GM19328 (cell line): Measurements from ENCODE around the gene TMEM175.

Experiments used
- ATAC-seq: cut with Tn5 transposase; IDR thresholded peaks from one replicate; pipeline ENCODE4 v1.9.1; 2021; ENCODE audit warnings: mild to moderate bottlenecking, moderate library complexity; ENCODE audit not compliant: unreplicated experiment

TMEM175 gene, protein sequence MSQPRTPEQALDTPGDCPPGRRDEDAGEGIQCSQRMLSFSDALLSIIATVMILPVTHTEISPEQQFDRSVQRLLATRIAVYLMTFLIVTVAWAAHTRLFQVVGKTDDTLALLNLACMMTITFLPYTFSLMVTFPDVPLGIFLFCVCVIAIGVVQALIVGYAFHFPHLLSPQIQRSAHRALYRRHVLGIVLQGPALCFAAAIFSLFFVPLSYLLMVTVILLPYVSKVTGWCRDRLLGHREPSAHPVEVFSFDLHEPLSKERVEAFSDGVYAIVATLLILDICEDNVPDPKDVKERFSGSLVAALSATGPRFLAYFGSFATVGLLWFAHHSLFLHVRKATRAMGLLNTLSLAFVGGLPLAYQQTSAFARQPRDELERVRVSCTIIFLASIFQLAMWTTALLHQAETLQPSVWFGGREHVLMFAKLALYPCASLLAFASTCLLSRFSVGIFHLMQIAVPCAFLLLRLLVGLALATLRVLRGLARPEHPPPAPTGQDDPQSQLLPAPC

DNA sequence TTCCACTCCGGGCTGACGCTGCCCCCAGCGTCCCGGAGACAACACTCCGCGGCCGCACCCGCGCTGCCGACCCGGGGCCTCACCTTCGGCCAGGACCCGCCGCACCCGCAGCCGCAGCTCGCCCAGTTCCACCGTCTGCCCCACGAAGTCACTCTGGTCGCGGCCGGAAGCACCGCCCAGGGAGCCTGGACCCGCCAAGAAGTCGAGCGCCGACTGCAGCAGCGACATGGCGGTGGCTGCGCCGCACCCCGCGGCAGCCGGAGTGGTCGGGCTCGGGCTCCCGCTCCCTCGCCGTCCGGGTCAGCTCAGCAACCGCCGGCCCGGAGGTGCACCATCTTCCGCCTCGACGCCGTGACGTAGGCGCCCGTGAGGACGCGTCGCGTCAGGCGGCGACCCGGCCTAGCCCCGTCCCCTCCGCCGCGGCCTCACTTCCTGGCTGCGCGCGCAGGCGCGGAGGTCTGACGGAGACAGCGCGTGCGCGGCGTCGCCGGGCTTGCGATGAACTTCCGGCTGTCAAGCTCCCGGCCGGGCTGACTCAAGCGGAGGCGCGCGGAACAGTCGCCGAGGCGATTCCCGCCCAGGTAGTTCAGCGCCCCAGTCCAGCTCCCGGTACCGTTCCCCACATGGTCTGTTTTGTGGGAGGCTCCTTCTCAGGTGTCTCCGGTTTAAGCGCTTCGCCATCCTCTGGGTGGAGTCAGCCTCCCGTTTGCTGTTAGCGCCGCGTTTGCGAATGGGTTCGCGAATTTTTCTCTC, at the start of gene TMEM175, which contains the start of gene GAK:
Gene TMEM175, plus strand, starts transcription at position 501 of the 753 bp plus-strand sequence. CDS start 15,280 bp downstream, outside the sequence.
Gene GAK, minus strand, starts transcription at position 357 of the 753 bp plus-strand sequence. Its CDS starts 129 bp downstream, at position 228.
- peak; percentile 88 for ATAC-seq

DNA sequence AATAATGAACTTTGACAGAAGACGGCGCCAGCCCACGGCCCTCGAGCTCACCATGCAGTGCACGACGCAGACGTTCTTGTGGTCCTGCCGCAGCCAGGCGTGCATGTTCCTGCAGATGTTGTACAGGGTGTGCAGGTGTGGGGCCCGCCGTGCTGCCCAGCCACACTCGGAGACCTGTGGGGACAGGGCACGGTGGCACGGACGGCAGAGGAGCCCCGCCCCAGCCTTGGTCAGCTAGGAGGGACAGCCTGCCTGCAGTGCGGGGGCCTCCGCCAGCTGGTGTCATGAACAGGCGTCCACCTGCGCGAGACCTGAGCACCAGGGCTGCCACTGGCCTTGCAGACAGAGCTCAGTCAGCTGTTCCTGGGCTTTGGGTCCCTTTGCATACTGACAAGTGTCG, 49.6 kb upstream of the TMEM175 start:
- ATAC-seq: no peak

DNA sequence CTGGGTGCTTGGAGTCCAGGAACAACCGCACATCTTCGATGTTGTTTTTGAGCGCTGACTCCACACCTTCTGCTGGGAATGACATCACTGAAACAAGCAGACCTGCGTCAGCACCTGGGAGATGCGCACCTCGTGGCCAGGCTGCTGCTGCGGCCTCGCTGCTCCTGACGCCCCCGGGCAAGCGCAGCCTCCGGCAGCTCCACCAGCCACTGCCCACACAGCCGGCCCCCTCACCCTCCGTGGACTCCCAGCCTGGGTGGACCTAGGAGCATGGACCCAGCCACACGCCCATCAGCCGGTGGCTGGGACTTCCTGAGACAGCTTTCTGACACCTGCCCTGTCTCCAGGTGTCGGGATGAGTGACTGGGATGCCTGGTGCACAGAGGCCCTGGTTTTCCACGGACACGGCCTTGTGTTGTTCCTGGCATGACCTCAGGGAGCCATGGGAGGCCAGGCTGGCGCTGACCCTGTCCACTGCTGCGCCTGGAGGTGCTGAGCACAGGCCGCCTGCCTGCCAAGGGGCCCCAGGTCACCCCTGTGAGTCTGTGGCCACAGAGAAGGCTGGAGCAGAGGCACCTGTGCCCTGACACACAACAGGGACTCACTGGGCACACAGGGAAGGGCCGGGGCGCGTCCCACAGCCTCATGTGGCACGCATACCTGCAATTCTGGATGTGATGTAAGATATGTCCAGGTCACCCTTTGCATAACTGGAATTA, 48.7 kb upstream of the TMEM175 start:
- ATAC-seq: no peak

DNA sequence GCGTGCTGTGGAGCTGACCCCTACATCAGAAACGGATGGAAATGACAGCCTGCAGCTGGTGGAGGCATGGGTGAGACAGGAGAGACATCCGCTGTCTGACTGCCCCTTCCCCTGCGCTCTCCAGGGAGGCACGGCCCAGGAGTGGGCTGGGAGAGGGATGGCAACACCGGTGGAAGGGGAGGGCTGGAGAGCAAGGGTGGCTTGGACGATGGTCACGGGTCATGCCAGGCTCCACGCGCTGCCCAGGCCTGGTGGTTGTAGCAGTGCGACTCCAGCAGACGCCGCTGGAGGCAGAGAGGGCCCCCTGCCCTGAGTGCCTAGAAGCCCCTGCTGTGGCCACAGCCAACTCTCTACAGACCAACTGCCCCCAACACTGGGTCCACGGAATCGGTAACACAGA, 48.0 kb upstream of the TMEM175 start:
- no peak for ATAC-seq

DNA sequence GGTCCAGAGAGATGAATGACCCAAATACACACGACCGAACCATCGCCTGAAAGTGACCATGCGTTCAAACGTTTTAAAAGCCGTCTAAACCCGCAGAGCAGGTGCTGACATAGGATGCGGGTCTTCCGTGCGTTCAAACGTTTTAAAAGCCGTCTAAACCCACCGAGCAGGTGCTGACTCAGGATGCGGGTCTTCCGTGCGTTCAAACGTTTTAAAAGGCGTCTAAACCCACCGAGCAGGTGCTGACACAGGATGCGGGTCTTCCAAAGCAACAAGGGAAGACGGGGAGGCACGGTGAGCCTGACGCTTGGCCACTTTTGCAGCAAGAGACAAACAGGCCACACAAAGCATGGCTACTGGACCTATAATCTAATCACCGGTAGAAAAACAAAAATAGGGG, 47.4 kb upstream of the TMEM175 start:
- no peak for ATAC-seq

DNA sequence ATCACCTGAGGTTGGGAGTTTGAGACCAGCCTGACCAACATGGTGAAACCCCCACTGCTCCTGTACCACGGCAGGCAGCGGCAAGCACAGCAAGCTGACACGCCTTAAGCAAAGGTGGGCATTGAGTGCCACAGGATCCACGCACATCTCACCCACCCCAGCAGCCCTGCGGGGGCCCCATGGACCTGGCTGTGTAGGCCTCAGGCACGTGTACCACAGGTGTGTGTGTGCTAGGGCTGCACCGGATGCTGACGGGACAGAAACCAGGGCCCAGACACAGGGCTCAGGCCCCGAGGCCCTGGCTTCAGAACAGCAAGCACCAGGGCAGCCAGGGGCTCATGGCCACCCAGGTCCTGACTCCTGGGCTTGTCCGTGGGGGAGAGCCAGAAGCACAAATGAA, 46.9 kb upstream of the TMEM175 start:
- ATAC-seq: no peak

DNA sequence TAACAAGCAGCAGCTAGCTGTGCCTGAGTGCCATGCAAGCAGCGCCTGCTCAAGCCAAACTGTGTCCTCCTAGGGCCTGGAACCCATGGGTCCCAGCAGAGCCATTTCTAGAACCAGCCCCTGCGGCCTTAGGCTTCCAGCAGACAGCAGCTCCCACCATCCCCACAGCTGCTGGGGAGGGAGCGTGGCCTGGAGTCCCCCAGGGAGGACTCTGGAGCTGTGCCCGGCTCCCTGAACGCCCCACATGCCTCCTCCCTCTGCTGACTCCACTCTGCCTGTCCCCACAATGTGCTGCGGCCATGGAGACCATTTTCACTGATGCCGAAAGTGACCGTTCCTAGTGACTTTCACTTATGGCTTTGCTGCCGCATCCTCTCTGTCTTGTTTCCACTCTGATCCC, 46.0 kb upstream of the TMEM175 start:
- no peak for ATAC-seq

DNA sequence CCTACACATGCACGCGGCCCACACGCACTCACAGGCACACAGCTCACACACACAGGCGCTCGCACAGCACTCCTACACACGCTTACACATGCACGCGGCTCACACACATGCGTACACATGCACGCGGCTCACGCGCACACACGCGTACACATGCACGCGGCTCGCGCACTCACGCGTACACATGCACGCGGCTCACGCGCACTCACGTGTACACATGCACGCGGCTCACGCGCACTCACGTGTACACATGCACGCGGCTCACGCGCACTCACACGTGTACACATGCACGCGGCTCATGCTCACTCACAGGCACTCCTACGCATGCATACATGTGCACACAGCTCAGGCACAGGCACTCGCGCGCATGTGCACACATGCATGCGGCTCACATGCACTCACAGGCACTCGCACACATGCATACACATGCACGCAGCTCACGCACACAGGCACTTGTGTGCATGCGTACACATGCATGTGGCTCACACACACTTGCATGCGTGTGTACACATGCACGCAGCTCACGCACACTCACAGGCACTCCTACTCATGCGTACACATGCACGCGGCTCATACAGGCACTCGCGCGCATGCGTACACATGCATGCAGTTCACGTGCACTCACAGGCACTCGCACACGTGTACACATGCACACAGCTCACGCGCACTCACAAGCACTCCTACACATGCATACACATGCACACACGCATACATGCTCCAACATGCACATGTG, 45.1 kb upstream of the TMEM175 start:
- ATAC-seq: no peak

DNA sequence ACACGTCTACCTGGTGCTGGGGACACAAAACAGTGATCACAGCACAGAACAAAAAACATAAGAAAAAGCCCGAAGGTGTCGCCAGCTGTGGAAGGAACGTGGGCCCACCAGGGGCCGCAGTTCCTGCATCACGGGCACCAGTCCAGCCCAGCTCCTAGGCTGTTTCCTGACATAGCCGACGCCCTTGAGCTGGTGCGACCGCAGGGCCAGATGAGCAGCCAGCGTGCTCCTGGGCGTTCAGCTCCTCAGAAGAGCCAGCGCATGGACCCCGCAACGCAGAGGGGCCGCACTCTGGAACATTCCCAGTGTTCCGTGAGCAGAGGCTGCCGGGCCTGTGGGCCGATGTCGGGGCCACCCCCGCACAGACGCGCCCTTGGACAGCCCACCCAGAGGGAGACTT, 44.2 kb upstream of the TMEM175 start:
- no peak for ATAC-seq

DNA sequence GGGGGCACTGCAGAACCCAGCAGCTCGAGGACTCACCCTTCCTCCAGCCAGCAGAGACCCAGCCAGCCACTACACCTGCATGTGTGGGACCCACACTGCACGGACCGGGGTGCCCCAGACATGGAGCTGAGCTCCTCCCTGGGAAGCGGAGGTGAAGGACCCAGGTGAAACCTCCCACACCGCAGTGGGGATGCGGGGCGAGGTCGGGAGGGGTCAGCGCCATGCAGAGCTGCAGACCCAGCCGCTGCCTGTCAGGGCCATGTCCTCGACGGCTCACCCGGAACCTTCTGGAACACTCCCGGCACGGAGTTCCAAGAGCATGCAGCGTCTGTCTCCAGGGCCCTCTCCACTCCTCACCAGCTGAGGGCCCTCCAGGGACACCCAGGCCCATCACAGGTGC, 42.7 kb upstream of the TMEM175 start:
- no peak for ATAC-seq

DNA sequence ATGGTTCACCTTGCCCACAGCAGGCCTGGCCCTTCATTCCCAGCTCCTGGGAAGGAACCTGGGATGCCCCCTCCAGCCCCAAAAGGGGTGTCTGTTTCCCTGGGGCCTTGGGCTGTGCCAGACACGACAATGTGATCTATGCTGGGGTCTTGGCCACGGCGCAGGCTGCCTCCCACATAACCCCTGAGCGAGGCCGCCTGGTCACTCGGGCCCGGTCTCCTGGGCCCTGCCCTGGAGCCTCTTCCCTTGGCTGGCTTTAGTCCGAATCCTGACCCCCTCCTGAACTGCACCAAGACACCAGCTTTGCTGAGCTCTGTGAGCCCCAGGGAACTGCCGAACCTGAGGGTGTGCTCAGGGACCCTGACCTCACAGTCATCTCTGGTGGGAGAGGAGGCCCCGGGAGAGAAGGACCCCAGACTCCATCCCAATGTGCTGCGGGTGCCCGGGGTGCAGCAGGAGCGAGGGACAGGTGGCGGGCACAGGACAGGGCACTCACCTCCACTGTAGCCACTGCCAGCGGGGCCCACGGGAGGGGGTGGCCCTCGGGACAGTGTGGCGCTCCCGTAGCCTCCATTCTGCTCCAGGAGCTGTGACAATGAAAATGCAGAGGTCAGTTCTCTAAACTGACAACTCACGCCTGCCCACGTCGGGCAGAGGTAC, 42.1 kb upstream of the TMEM175 start:
- no peak for ATAC-seq

DNA sequence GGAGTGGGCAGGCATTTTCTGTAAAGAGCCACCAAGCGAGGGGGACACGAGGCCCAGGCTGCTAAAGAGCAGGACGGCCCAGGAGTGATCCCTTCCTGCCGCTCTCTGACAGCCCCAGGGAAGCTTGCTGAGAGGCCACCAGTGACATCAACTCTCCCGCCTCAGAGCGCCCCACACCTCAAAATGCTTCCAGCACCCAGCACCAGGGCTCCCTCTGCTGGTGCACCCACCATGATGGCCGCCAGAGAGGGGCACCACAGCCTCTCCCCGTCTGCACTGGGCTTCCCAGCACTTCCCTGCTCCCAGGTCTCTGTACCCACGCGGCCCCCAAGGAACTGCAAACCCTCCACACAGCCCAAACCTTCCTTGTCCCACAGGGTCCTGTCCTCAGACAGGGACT, 40.5 kb upstream of the TMEM175 start:
- ATAC-seq: no peak

DNA sequence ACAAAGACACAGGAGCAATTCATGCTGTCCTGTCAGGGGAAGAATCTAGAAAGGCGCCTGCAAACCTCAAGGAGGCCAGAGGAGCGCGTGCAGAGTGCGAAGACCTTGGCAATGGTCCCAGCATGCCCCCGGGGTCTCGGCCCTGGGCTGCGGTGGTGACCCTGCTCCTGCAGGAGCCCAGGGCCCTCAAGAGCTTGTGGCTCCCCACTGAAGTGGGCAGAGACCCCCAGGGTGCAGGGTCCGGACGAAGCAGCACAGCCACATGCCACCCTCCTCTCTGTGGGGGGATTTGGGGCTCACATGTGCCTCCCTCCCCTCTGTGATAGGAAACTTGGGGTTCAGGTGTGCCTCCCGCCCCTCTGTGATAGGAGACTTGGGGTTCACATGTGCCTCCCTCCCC, 39.5 kb upstream of the TMEM175 start:
- no peak for ATAC-seq

DNA sequence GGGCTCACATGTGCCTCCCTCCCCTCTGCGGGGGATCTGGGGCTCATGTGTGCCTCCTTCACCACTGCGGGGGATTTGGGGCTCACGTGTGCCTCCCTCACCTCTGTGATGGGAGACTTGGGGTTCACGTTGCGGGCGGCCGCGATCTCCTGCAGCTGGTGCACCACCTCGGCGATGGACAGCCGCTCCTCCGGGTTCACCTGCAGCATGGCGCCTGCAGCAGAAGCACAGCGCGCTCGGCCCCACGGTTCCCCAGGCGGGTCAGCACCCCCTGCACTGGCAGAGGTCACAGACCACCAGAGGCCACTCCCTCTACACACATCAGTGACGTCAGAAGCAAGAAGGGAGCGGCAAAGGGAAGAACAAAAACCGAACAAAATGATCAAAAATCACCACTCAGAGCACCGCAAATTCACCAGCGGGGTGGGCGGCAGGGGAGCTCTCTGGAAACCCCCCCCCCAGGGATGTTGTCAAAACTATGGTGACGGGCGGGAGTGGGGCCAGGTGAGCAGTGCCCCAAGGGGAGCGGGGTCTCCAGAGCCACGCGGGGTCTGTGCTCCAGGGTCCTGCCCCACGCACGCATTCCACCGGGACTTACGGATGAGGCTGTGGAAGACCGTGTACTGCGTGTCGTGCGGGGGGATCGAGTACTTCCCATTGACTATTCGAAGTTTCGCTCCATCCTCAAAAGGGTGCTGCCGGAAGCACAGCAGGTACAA, 38.8 kb upstream of the TMEM175 start:
- no peak for ATAC-seq

DNA sequence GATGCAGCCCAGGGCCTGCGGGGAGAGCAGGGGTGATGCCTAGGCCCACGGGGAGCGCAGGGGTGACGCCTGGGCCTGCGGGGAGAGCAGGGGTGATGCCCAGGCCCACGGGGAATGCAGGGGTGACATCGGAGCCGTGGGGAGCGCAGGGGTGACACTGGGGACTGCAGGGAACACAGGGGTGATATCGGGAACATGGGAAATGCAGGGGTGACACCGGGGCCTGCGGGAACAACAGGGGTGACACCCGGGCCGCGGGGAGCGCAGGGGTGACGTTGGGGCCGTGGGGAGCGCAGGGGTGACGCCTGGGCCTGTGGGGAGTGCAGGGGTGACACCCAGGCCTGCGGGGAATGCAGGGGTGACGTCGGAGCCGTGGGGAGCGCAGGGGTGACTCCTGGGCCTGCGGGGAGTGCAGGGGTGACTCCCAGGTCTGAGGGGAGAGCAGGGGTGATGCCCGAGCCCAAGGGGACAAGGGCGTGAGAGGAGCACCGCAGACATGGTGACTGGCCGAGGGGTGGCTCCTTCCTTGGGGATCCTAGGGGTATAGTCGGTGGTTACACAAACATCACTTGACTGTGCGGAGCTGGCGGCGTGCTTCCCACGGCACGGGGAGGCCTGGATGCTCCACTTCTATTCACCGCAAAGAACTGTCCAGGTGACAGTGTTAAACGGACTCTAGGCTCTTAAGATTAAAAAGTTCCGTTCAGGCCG, 38.1 kb upstream of the TMEM175 start:
- no peak for ATAC-seq

DNA sequence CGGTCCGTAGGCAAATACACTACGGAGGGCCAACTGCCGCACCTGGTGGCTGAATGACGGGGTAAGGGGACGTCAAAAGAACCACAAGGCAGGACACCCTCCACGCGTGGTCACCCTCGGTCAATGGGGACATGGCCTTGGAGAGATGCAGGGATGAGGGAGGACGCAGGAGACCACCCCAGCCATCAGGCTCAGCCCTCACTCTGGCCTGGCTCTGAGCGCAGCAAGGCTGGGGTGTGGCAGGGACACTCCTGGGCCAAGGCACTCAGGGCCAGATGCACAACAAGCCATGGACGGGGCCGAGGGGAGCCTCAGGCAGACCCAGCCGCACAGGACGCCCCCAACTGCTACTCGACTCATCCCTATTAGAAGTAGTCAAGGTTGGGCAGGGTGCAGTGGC, 36.7 kb upstream of the TMEM175 start:
- ATAC-seq: no peak

DNA sequence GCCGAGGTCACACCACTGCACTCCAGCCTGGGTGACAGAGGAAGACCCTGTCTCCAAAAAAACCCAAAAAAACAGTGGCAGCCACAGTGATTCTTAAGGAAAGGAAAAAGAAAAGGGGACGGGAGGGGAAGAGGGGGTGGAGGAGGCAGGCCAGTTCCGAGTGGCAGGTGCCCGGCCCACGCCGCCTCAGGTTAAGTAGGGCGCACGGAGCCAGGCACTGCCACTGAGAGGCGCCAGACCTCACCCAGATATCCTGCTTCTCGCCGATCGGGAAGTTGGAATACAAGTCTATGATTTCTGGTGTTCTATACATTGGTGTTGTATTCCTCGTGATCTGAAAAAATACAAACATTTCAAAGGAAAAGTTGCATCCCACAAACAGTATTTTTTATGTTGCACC, 36.0 kb upstream of the TMEM175 start:
- ATAC-seq: no peak

DNA sequence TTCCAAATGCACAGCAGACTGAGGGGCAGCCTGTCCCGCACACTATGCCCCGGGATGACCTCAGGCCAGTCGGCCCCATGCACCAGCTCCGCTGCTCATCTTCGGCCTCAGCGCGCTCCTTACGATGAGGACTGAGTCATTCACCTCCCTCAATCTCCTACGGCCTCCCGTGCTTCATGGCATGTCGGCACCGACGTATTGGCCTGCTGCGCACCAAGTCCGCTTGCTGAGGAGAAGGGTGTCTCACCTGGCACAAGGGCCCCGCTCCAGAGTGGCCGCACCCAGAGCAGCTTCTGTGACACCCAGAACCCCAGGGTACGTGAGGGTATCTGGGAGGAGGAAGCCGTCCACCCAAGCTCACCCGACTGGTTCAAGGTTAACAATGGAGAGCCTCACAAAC, 35.6 kb upstream of the TMEM175 start:
- no peak for ATAC-seq

DNA sequence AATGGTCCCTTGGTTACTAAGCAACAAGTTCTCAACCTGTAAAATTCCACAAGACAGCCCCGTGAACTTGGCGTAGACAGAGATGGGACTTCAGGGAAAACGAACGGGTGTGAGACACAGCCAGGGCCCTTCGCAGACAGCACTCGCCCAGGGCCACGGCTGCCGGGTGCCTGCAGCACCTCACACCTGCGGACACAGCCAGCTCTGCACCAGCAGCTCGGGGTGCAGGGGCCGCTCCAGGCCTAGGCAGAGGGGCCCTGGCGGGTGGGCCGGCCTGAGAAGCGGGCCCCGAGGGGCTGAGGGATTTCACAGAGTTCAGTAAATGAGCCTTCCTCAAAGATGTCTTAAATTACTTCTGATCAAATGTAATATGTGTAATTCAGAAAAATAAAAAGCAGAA, 34.1 kb upstream of the TMEM175 start:
- no peak for ATAC-seq
